ENCODE measurements around the gene SNRPD1. TPM values are rescaled to one million over a fixed set of nuclear protein-coding genes. Genes with fewer than 3 reads are reported as not detected.

The SNRPD1 gene
- total RNA-seq, 1 experiment from 2014 or later = 94.2 TPM

DNA sequence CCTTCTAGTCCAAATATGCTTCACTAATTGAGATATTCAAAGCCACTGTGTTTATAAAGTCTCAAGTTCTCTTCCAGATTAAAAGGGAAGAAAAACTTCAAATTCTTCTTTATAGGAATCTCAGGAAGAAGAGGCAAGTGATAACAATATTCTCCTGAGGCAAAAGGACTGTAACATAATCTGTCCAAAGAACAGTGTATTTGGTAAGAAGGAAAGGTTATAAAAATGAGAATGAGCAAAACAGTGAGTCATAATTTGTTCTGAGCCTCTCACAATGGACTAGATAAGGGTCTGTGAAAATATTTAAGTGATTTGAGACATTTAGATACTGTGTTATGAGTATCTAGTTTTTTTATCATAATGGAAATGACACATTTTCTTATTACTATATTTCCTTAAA lies 44.3 kb downstream of the SNRPD1 start:
- H3K36me3 ChIP-seq (ENCODE audit: control insufficient read depth, insufficient read depth, low read length) = no peaks in the 10 kb centered on the region
- no peaks in the 10 kb centered on the region for H3K27me3 ChIP-seq (ENCODE audit: control insufficient read depth, insufficient read depth, low read length)
- no peaks in the 10 kb centered on the region for H3K4me1 ChIP-seq (ENCODE audit: control insufficient read depth, insufficient read depth, low read length)
- intact Hi-C loops (cut with micrococcal nuclease; ENCODE audit: unreplicated experiment) (no loop called here), in situ Hi-C loops (cut with HindIII; ENCODE audit: low pct_unique_long_range_greater_than_20kb, low sequenced_read_pairs) (no loop called here)
- ATAC-seq = no peak
- no TSS peak for BruUV-seq (replicated peaks)
- H3K4me3 ChIP-seq (ENCODE audit: low read depth in 2 of 2, low read length in 2 of 2) = no peak overlapping the region
- DNase-seq (ENCODE audit: low read depth, low spot score) = no peak
- CTCF ChIA-PET = no interaction called here
- TF ChIP-seq POLR2AphosphoS5 (IDR thresholded peaks at IDR 0.05; ENCODE audit: low read depth, low read length) (no peak), TCF7L2 (IDR thresholded peaks at IDR 0.05; ENCODE audit: low read depth, low read length) (no peak)
- TF ChIP-seq, protein P1, sequence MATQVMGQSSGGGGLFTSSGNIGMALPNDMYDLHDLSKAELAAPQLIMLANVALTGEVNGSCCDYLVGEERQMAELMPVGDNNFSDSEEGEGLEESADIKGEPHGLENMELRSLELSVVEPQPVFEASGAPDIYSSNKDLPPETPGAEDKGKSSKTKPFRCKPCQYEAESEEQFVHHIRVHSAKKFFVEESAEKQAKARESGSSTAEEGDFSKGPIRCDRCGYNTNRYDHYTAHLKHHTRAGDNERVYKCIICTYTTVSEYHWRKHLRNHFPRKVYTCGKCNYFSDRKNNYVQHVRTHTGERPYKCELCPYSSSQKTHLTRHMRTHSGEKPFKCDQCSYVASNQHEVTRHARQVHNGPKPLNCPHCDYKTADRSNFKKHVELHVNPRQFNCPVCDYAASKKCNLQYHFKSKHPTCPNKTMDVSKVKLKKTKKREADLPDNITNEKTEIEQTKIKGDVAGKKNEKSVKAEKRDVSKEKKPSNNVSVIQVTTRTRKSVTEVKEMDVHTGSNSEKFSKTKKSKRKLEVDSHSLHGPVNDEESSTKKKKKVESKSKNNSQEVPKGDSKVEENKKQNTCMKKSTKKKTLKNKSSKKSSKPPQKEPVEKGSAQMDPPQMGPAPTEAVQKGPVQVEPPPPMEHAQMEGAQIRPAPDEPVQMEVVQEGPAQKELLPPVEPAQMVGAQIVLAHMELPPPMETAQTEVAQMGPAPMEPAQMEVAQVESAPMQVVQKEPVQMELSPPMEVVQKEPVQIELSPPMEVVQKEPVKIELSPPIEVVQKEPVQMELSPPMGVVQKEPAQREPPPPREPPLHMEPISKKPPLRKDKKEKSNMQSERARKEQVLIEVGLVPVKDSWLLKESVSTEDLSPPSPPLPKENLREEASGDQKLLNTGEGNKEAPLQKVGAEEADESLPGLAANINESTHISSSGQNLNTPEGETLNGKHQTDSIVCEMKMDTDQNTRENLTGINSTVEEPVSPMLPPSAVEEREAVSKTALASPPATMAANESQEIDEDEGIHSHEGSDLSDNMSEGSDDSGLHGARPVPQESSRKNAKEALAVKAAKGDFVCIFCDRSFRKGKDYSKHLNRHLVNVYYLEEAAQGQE (IDR thresholded peaks at IDR 0.05; ENCODE audit: insufficient read depth in 1 of 2, low read depth in 2 of 2, low read length in 1 of 2) = no peak
- H3K27ac ChIP-seq (ENCODE audit: low read length) = no peak overlapping the region
- POLR2A ChIA-PET = no interaction called here
- H3K9me3 ChIP-seq (ENCODE audit: control insufficient read depth, insufficient read depth, low read depth, low read length) = no peaks in the 10 kb centered on the region

DNA sequence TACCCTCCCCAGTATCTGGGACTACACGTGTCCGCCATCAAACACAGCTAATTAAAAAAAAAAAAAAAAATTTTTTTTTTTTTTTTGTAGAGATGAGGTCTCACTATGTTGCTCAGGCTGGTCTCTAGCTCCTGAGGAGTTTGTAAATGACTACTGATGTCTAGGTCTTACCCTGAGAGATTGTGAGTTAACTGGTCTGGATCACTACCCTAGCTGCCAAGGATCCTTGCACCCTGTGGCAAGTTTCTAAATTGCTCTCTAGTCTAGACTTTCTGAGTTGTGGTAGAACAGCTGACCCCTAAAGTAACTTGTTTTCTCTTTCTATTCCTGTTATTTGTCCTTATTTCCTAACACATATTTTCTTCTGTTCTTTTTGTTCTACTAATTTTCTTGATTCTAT lies 48.0 kb downstream of the SNRPD1 start:
- DNase-seq (ENCODE audit: low read depth, low spot score) (no peak), ATAC-seq (no peak)
- intact Hi-C loops (cut with micrococcal nuclease; ENCODE audit: unreplicated experiment) (no loop called here), in situ Hi-C loops (cut with HindIII; ENCODE audit: low pct_unique_long_range_greater_than_20kb, low sequenced_read_pairs) (no loop called here)
- no peaks in the 10 kb centered on the region for H3K9me3 ChIP-seq (ENCODE audit: control insufficient read depth, insufficient read depth, low read depth, low read length)
- CTCF ChIA-PET = interaction anchor here (0.6 kb wide), 1 partner anchor 59 kb away, joined by 9 read pairs; no protein-coding TSS in a partner anchor
- H3K4me3 ChIP-seq (ENCODE audit: low read depth in 2 of 2, low read length in 2 of 2) = no peak overlapping the region
- H3K36me3 ChIP-seq (ENCODE audit: control insufficient read depth, insufficient read depth, low read length) = no peaks in the 10 kb centered on the region
- no peaks in the 10 kb centered on the region for H3K27me3 ChIP-seq (ENCODE audit: control insufficient read depth, insufficient read depth, low read length)
- no peaks in the 10 kb centered on the region for H3K4me1 ChIP-seq (ENCODE audit: control insufficient read depth, insufficient read depth, low read length)
- no TSS peak for BruUV-seq (replicated peaks)
- TF ChIP-seq, protein P2, sequence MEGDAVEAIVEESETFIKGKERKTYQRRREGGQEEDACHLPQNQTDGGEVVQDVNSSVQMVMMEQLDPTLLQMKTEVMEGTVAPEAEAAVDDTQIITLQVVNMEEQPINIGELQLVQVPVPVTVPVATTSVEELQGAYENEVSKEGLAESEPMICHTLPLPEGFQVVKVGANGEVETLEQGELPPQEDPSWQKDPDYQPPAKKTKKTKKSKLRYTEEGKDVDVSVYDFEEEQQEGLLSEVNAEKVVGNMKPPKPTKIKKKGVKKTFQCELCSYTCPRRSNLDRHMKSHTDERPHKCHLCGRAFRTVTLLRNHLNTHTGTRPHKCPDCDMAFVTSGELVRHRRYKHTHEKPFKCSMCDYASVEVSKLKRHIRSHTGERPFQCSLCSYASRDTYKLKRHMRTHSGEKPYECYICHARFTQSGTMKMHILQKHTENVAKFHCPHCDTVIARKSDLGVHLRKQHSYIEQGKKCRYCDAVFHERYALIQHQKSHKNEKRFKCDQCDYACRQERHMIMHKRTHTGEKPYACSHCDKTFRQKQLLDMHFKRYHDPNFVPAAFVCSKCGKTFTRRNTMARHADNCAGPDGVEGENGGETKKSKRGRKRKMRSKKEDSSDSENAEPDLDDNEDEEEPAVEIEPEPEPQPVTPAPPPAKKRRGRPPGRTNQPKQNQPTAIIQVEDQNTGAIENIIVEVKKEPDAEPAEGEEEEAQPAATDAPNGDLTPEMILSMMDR (IDR thresholded peaks at IDR 0.05) = no peak
- no peak for TF ChIP-seq TCF7L2 (IDR thresholded peaks at IDR 0.05; ENCODE audit: low read depth, low read length)
- no peak for TF ChIP-seq SIN3A (IDR thresholded peaks at IDR 0.05; ENCODE audit: borderline replicate concordance, insufficient read depth, low read depth, low read length)
- TF ChIP-seq POLR2AphosphoS5 (IDR thresholded peaks at IDR 0.05; ENCODE audit: low read depth, low read length) = no peak
- TF ChIP-seq, protein P1 (IDR thresholded peaks at IDR 0.05; ENCODE audit: insufficient read depth in 1 of 2, low read depth in 2 of 2, low read length in 1 of 2) = no peak
- POLR2A ChIA-PET = no interaction called here
- H3K27ac ChIP-seq (ENCODE audit: low read length) = no peak overlapping the region

Measured in Panc1 (cell line).